Heart left ventricle (tissue), 16 donors: ENCODE measurements around the gene DUSP5. TPM values are rescaled to one million over a fixed set of nuclear protein-coding genes. Genes with fewer than 3 reads are reported as not detected.
A peak's percentile ranks its signal among the peaks of the same experiment; 100 is the strongest.

Source experiments
- ATAC-seq, 4 donors: fragments of 200-7000 bp; cut with Tn5 transposase; one replicate each; pipeline ENCODE4 v1.9.1; 2020 to 2022; ENCODE audit warnings: moderate library complexity in 4 of 4, mild to moderate bottlenecking in 3 of 4, moderate number of reproducible peaks in 1 of 4
- DNase-seq, 5 donors: peaks; one replicate each; pipeline ENCODE4 v3.0.0-alpha.2; 2020
- H3K27ac ChIP-seq, 12 donors: fragments of 200-600 bp; sonication (generic) in 4 of 12; one replicate each; pipeline versions ENCODE4 v1.5.0 to v1.8.0; 2016 to 2022; ENCODE audit warnings: mild to moderate bottlenecking in 2 of 12
- H3K27me3 ChIP-seq, 9 donors: fragments of 200-600 bp; sonication (generic) in 2 of 9; one replicate each; pipeline versions ENCODE4 v1.5.1 to v1.8.0; 2016 to 2022; ENCODE audit warnings: mild to moderate bottlenecking in 3 of 9
- H3K36me3 ChIP-seq, 9 donors: fragments of 200-600 bp; sonication (generic) in 2 of 9; one replicate each; pipeline versions ENCODE4 v1.5.0 to v1.8.0; 2018 to 2022; ENCODE audit warnings: mild to moderate bottlenecking in 2 of 9
- H3K4me1 ChIP-seq, 12 donors: fragments of 200-600 bp; sonication (generic) in 4 of 12; one replicate each; pipeline versions ENCODE4 v1.5.0 to v1.8.0; 2016 to 2022; ENCODE audit warnings: mild to moderate bottlenecking in 3 of 12
- H3K4me3 ChIP-seq, 12 donors: fragments of 200-600 bp; sonication (generic) in 4 of 12; one replicate each; pipeline versions ENCODE4 v1.5.0 to v1.8.0; 2017 to 2022; ENCODE audit warnings: mild to moderate bottlenecking in 9 of 12, moderate library complexity in 4 of 12
- H3K9me3 ChIP-seq, 12 donors: fragments of 200-600 bp; sonication (generic) in 4 of 12; one replicate each; pipeline versions ENCODE4 v1.5.0 to v1.8.0; 2016 to 2022; ENCODE audit warnings: mild to moderate bottlenecking in 1 of 12
- CTCF ChIP-seq, 12 donors: fragments of 200-600 bp; sonication (generic) in 4 of 12; IDR thresholded peaks; one replicate each; pipeline versions ENCODE4 v1.5.0 to v1.8.0; 2018 to 2022; ENCODE audit warnings: antibody characterized with exemption in 12 of 12, mild to moderate bottlenecking in 5 of 12
- POLR2A ChIP-seq, 2 donors: fragments of 450-650 bp; IDR thresholded peaks; one replicate each; pipeline ENCODE4 v1.6.1; 2017; ENCODE audit warnings: antibody characterized with exemption in 2 of 2, mild to moderate bottlenecking in 2 of 2, moderate library complexity in 2 of 2
- WGBS, 4 donors: extraction: QIAGEN DNeasy Blood & Tissue Kit in 2 of 4; methylation state at CpG; one replicate each; pipeline versions ENCODE4 v1.1.5 to v1.1.7; 2013 to 2018; 5-methylcytosine and 5-hydroxymethylcytosine counted together
- intact Hi-C, 10 donors: fragments of 100-400 bp; cut with DNase I; formaldehyde crosslinking; loops; one replicate each; pipeline versions ENCODE4 v1.11.1 to v1.14.2; 2022
- polyA plus RNA-seq, 2 donors: library from polyadenylated mRNA; stranded (reverse); fragments of 200-250 nt; gene quantifications; one replicate each; pipeline ENCODE4 v1.2.3, GENCODE V29; 2013
- total RNA-seq, 9 donors: library from RNA; depleted of rRNA in 2 of 9; stranded (reverse); fragments of >200 nt in 2 of 9; fragmentation: NEBNext Ultra II Directional in 3 of 9; extraction: Animal tissue kit (Norgen Biotek cat#: 25700) in 3 of 9; gene quantifications; one replicate each; pipeline versions ENCODE4 v1.1.0 to v1.2.4, GENCODE V29; 2016 to 2023
- donor health status: ischemic (EF 13 %, LVEDD 7.1; RV severe dilation, severe dysfunction).
- donor health status: healthy with polysubstance abuse.
- donor health status: DM: no; HTN: yes; CAD: no.
- donor health status: DM: no; HTN: no; CAD: no.
- donor health status: ischemic (EF 25% LVEDD 6.9; RV normal size, moderate dysfunction).
- donor health status: ischemic (EF 25% LVEDD 5.7; RV mildly dilated, moderate dysfunction).
- donor health status: healthy.
- donor health status: DM: yes; HTN: yes; CAD: no.
- donor health status: ischemic (EF 35%, LVEDD 5.7; RV mildly dilated, moderate dysfunction).
- donor health status: nonischemic (EF 11% LVEDD 7.7; RV severe dilation, severe dysfunction).
- donor health status: DM: yes; HTN: yes; CAD: no.
- donor health status: PGD.
- donor health status: ischemic (EF 29% LVEDD 5.4; RV normal size, mild dysfunction).
- donor health status: nonischemic (EF 23%, LVEDD 6.1; RV moderate dilation, normal function).

Gene DUSP5
- total and polyA plus RNA-seq, 11 donors, result 3.5 to 42.7 (median 16.1) TPM

DNA sequence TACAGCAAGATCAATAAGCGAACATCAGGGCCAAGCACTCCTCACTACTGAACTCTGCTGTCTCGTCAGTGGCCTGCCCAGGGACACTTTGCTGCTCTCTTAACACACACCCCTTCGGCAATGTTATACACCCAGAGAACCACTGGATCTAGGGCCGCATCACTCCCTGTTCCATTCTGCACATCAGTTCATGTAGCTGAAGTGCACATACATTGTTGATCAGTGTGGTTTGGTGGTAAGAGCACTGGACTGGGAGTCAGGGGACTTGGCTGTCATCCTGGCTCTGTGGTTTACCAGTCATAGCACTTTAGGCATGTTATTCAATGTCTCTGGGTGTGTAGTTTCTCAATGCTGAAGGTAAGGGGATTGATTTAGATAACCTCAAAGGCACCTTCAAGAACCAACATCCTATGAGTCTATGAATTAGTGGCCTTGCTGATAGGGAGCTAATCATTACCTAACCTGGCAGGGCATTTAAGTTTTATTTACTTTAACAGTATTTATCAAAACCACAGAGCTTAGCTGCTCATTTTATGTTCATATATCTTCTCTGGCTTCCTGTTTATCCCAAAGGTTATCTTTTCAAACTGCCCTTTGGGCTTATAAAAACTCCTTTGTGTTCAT is 24.8 kb downstream of the DUSP5 start:
- ATAC-seq, result no peak
- Histone ChIP-seq H3K4me1 (peaks cover 0 to 10% (median 0%) of the 10 kb centered on the region in 12 donors), H3K9me3 (no peaks in the 10 kb centered on the region), H3K36me3 (no peaks in the 10 kb centered on the region), H3K27me3 (no peaks in the 10 kb centered on the region), H3K27ac (peak overlapping the region in 1 of 12 donors; percentile 2), H3K4me3 (no peak overlapping the region)
- intact Hi-C loops, result no loop called here
- 95 to 98% (median 97%) methylated on average over 4 of the region's 4 CpGs for WGBS, 4 donors
- no peak for DNase-seq
- no peak for TF ChIP-seq CTCF (IDR thresholded peaks at IDR 0.05)
- no peak for TF ChIP-seq POLR2A (IDR thresholded peaks at IDR 0.05)

DNA sequence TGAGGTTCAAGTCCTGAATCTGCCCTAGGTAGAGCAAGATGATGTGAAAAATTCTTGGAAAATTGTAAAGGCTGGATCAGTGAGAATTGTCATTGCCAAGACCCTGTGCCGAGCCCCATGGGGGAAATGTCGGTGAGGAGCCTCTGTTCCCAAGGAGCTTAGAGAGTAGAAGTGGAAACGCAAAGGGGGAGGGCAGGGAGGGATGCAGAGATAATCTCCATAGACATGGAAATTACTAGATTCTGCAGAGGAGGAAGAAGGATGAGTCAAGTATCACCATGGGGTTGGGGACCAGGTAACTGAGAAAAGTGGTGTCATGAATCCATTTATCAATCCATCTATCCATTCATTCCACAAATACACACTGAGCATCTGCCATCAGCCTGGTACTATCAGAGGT is 26.0 kb downstream of the DUSP5 start:
- no peaks in the 10 kb centered on the region for H3K9me3 ChIP-seq
- ATAC-seq (no peak), DNase-seq (no peak)
- WGBS, 4 donors, result 76 to 84% (median 81%) methylated on average over 3 of the region's 3 CpGs
- no peak for TF ChIP-seq CTCF (IDR thresholded peaks at IDR 0.05)
- no peak for TF ChIP-seq POLR2A (IDR thresholded peaks at IDR 0.05)
- H3K27me3 ChIP-seq, result no peaks in the 10 kb centered on the region
- intact Hi-C loops, result no loop called here
- H3K36me3 ChIP-seq, result no peaks in the 10 kb centered on the region
- H3K27ac ChIP-seq, result no peak overlapping the region
- H3K4me1 ChIP-seq, result peaks cover 0 to 17% (median 0%) of the 10 kb centered on the region in 12 donors
- H3K4me3 ChIP-seq, result no peak overlapping the region

- H3K4me1 ChIP-seq, result peaks cover 0 to 23% (median 0%) of the 10 kb centered on the region in 12 donors
- WGBS, 4 donors, result 88 to 93% (median 91%) methylated on average over 3 of the region's 3 CpGs
These were observed 26.6 kb downstream of the DUSP5 start for GRCh38 chr10:110524179-110524858.

More at GRCh38 chr10:110524179-110524858, 26.6 kb downstream of the DUSP5 start:
- no peaks in the 10 kb centered on the region for H3K36me3 ChIP-seq
- no peak overlapping the region for H3K27ac ChIP-seq
- intact Hi-C loops, result no loop called here
- no peaks in the 10 kb centered on the region for H3K9me3 ChIP-seq
- no peak for DNase-seq
- H3K27me3 ChIP-seq, result no peaks in the 10 kb centered on the region
- no peak for TF ChIP-seq CTCF (IDR thresholded peaks at IDR 0.05)
- TF ChIP-seq POLR2A (IDR thresholded peaks at IDR 0.05), result no peak
- no peak for ATAC-seq
- no peak overlapping the region for H3K4me3 ChIP-seq
